HCT116 (cell line): ENCODE measurements around the gene VAV1. TPM values are rescaled to one million over a fixed set of nuclear protein-coding genes. Genes with fewer than 3 reads are reported as not detected.

Source experiments
- ATAC-seq: fragments of 200-7000 bp; cut with Tn5 transposase; 2 replicates; pipeline ENCODE4 v1.9.1; 2020; ENCODE audit warnings: mild to moderate bottlenecking, moderate library complexity
- BruUV-seq: library from RNA; stranded (reverse); fragments of 400-500 nt; replicated peaks from 2 replicates; lab custom pipeline; 2021; lab: Mats Ljungman, UMichigan
- CTCF ChIA-PET: fragments of 300-600 bp; sonication (Branson Sonifier 250); formaldehyde crosslinking; loops from one replicate; lab custom pipeline; 2021; ENCODE audit warnings: antibody characterized with exemption; lab: Charles Lee
- POLR2A ChIA-PET: fragments of 300-600, 350-600 bp; sonication (Branson Sonifier 250); formaldehyde crosslinking; loops from one replicate; lab custom pipeline; 2021; ENCODE audit warnings: antibody characterized with exemption; lab: Charles Lee
- RAD21 ChIA-PET, 2 experiments: fragments of 300-600 bp; sonication (Branson Sonifier 250); formaldehyde crosslinking; loops; one replicate each; lab custom pipeline; 2023; ENCODE audit warnings: low total read pairs in 2 of 2; ENCODE audit not compliant: uncharacterized antibody in 2 of 2, unreplicated experiment in 2 of 2, low non-redundant PET in 1 of 2; lab: Charles Lee
- DNase-seq: peaks from one replicate; pipeline ENCODE4 v3.0.0-alpha.2; 2010; ENCODE audit warnings: low read depth, low spot score
- H2AFZ ChIP-seq: fragments of 200-600 bp; shearing (Covaris generic), sonication (generic); 2 replicates; pipeline ENCODE4 v1.6.1; 2017; ENCODE audit warnings: low read depth, mixed run types, mixed read lengths, antibody characterized with exemption, low read length; ENCODE audit not compliant: poor library complexity, severe bottlenecking
- H3K27ac ChIP-seq: 2 replicates; pipeline ENCODE4 v1.5.1; 2012; ENCODE audit warnings: low read depth, low read length
- H3K27me3 ChIP-seq: fragments of 200-600 bp; sonication (generic); 2 replicates; pipeline ENCODE4 v1.6.1; 2016; ENCODE audit warnings: mixed run types, low read length, mixed read lengths; ENCODE audit not compliant: insufficient read depth
- H3K36me3 ChIP-seq, 2 experiments: fragments of 200-500 bp in 1 of 2; fragments of 200-600 bp in 1 of 2; sonication (Bioruptor generic) in 1 of 2; sonication (generic) in 1 of 2; 2 replicates each; pipeline versions ENCODE4 v1.5.1 to v1.6.1; 2014 to 2016; ENCODE audit warnings: low read length in 2 of 2, inconsistent platforms in 1 of 2, mixed read lengths in 1 of 2, mixed run types in 1 of 2; ENCODE audit not compliant: insufficient read depth in 2 of 2, control insufficient read depth in 1 of 2
- H3K4me1 ChIP-seq, 2 experiments: fragments of 200-600 bp in 1 of 2; sonication (generic) in 1 of 2; 2 replicates each; pipeline versions ENCODE4 v1.5.1 to v1.6.1; 2012 to 2017; ENCODE audit warnings: low read length in 2 of 2, inconsistent platforms in 1 of 2, mild to moderate bottlenecking in 1 of 2, mixed read lengths in 1 of 2, mixed run types in 1 of 2, moderate library complexity in 1 of 2; ENCODE audit not compliant: insufficient read depth in 2 of 2, control insufficient read depth in 1 of 2
- H3K4me2 ChIP-seq: fragments of 200-600 bp; sonication (generic); 2 replicates; pipeline ENCODE4 v1.6.1; 2017; ENCODE audit warnings: mixed run types, low read length, mixed read lengths
- H3K4me3 ChIP-seq, 2 experiments: fragments of 200-600 bp in 1 of 2; sonication (generic) in 1 of 2; replicated peaks in 1 of 2; 2 replicates each; pipeline ENCODE4 v1.5.1; 2011 to 2016; ENCODE audit warnings: low read length in 2 of 2, control low read depth in 1 of 2, low read depth in 1 of 2, mild to moderate bottlenecking in 1 of 2, mixed read lengths in 1 of 2, mixed run types in 1 of 2
- H3K79me2 ChIP-seq: fragments of 200-600 bp; sonication (generic); 2 replicates; pipeline ENCODE4 v1.6.1; 2017; ENCODE audit warnings: mild to moderate bottlenecking, mixed run types, low read length, moderate library complexity, mixed read lengths; ENCODE audit not compliant: insufficient read depth
- H3K9ac ChIP-seq: fragments of 200-600 bp; sonication (generic); 2 replicates; pipeline ENCODE4 v1.6.1; 2016; ENCODE audit warnings: low read length, mixed read lengths
- H3K9me2 ChIP-seq: fragments of 200-600 bp; sonication (generic), shearing (Covaris generic); 2 replicates; pipeline ENCODE4 v1.6.1; 2017; ENCODE audit warnings: mixed run types, mild to moderate bottlenecking, moderate library complexity; ENCODE audit not compliant: insufficient read depth
- H3K9me3 ChIP-seq, 2 experiments: fragments of 200-500 bp in 1 of 2; fragments of 200-600 bp in 1 of 2; sonication (Bioruptor generic) in 1 of 2; sonication (generic) in 1 of 2; 2 replicates each; pipeline ENCODE4 v1.6.1; 2014 to 2017; ENCODE audit warnings: low read length in 2 of 2, mixed read lengths in 2 of 2, inconsistent platforms in 1 of 2, low read depth in 1 of 2, mild to moderate bottlenecking in 1 of 2, mixed run types in 1 of 2, moderate library complexity in 1 of 2; ENCODE audit not compliant: control insufficient read depth in 1 of 2, insufficient read depth in 1 of 2
- H4K20me1 ChIP-seq: fragments of 200-600 bp; sonication (generic), shearing (Covaris generic); 2 replicates; pipeline ENCODE4 v1.6.1; 2017; ENCODE audit warnings: mixed run types, mild to moderate bottlenecking, moderate library complexity; ENCODE audit not compliant: insufficient read depth
- CBX3 ChIP-seq: IDR thresholded peaks from 2 replicates; pipeline ENCODE4 v1.6.1; 2012; ENCODE audit warnings: low read depth
- CEBPB ChIP-seq: IDR thresholded peaks from 2 replicates; pipeline ENCODE4 v1.6.1; 2012; ENCODE audit warnings: low read depth
- MAX ChIP-seq: IDR thresholded peaks from 2 replicates; pipeline ENCODE4 v1.6.1; 2012
- POLR2A ChIP-seq: IDR thresholded peaks from 2 replicates; pipeline ENCODE4 v1.7.0; 2011; ENCODE audit warnings: borderline replicate concordance; ENCODE audit not compliant: insufficient read depth, insufficient read length; ENCODE audit errors: extremely low read depth
- POLR2AphosphoS5 ChIP-seq: IDR thresholded peaks from 2 replicates; pipeline ENCODE4 v1.6.1; 2011; ENCODE audit warnings: mild to moderate bottlenecking, low read depth, low read length, moderate library complexity
- RAD21 ChIP-seq: IDR thresholded peaks from 2 replicates; pipeline ENCODE4 v1.6.1; 2012; ENCODE audit warnings: low read depth, mild to moderate bottlenecking
- SP1 ChIP-seq: IDR thresholded peaks from 2 replicates; pipeline ENCODE4 v1.6.1; 2012; ENCODE audit warnings: low read depth
- SRF ChIP-seq: IDR thresholded peaks from 2 replicates; pipeline ENCODE4 v1.6.1; 2012; ENCODE audit warnings: low read depth
- TCF7L2 ChIP-seq: IDR thresholded peaks from 2 replicates; pipeline ENCODE4 v1.7.0; 2011; ENCODE audit warnings: borderline replicate concordance, inconsistent platforms; ENCODE audit not compliant: insufficient read depth, insufficient read length; ENCODE audit errors: extremely low read depth
- YY1 ChIP-seq: IDR thresholded peaks from 2 replicates; pipeline ENCODE4 v1.6.1; 2011; ENCODE audit warnings: low read length, low read depth, moderate library complexity, mild to moderate bottlenecking; ENCODE audit not compliant: insufficient replicate concordance; ENCODE audit errors: extremely low read depth
- ZBTB33 ChIP-seq: IDR thresholded peaks from 2 replicates; pipeline ENCODE4 v1.6.1; 2011; ENCODE audit warnings: mild to moderate bottlenecking, low read length, moderate library complexity; ENCODE audit not compliant: insufficient replicate concordance; ENCODE audit errors: extremely low read depth
- intact Hi-C: fragments of 100-400 bp; cut with micrococcal nuclease; formaldehyde crosslinking; loops from 2 replicates; pipeline ENCODE4 v1.10.0; 2022
- total RNA-seq: library from RNA; stranded (reverse); gene quantifications from one replicate; pipeline ENCODE4 v1.2.1, GENCODE V29; 2021; ENCODE audit not compliant: unreplicated experiment
- TF ChIP-seq, protein P1 (sequence below): IDR thresholded peaks from 2 replicates; pipeline ENCODE4 v1.6.1; 2012

The VAV1 gene
- total RNA-seq, 1 experiment from 2014 or later = 20.6 TPM

DNA sequence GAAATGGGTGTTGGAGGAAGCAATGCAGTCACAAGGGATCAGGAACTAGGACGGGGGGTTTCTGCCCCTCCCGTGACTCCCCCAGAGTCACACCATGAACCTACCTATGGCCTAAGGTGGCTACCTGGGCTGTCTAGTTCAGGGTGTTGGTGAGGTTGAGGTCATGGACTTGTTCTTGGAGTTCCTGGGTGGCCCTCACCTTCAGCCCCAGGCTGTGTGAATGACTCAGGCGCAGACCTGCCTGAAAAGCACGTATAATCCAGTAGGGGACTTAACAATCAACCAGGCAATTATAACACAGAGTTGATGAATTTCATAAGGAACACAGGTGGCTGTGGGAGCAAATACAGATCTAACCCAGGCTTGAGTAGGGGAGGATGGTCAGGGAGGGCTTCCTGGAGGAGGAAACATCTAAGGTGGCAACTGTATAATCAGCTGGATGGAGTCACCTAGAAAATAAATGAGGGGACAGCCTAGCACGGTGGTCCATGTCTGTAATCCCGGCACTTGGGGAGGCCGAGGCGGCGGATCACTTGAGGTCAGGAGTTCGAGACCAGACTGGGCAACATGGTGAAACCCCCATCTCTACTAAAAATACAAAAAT is 89.3 kb downstream of the VAV1 start:
- H3K9ac ChIP-seq = no peak overlapping the region
- no peak overlapping the region for H3K4me3 ChIP-seq
- no peaks in the 10 kb centered on the region for H3K79me2 ChIP-seq
- H3K9me2 ChIP-seq = no peaks in the 10 kb centered on the region
- intact Hi-C loops = loop anchor here (2.0 to 5.0 kb wide), 4 partner anchors 33 to 735 kb away; partner anchors contain the start of gene SH2D3A
- H3K36me3 ChIP-seq = no peaks in the 10 kb centered on the region
- TF ChIP-seq POLR2A (no peak), SRF (no peak), ZBTB33 (no peak), CBX3 (no peak)
- DNase-seq = no peak
- POLR2A ChIA-PET = interaction anchor here (0.6 to 2.4 kb wide), 2 partner anchors 124 to 454 kb away, joined by 3 to 13 read pairs; partner anchors contain the start of gene GPR108
- H4K20me1 ChIP-seq = no peaks in the 10 kb centered on the region
- H2AFZ ChIP-seq = no peak overlapping the region
- no peak overlapping the region for H3K4me2 ChIP-seq
- H3K9me3 ChIP-seq = no peaks in the 10 kb centered on the region
- peaks cover 0 to 8% of the 10 kb centered on the region in 2 experiments; a peak in 2 of 4 replicates for H3K4me1 ChIP-seq
- no peak for ATAC-seq
- no peaks in the 10 kb centered on the region for H3K27me3 ChIP-seq
- CTCF ChIA-PET = interaction anchor here (0.6 to 4.8 kb wide), 11 partner anchors 21 to 736 kb away, joined by 3 to 91 read pairs (median 3); partner anchors contain the start of gene GPR108
- RAD21 ChIA-PET = interaction anchor here in 1 of 2 experiments (0.9 kb wide), 1 partner anchor 124 kb away, joined by 5 read pairs; the partner anchor contains the start of gene GPR108
- no TSS peak for BruUV-seq
- no peak overlapping the region for H3K27ac ChIP-seq

GRCh38 chr19:6862673-6863078 is 90.2 kb downstream of the VAV1 start:
- Histone ChIP-seq H3K36me3 (no peaks in the 10 kb centered on the region), H3K4me3 (peak overlapping the region; percentile 28 to 32), H3K9me3 (no peaks in the 10 kb centered on the region), H3K9me2 (no peaks in the 10 kb centered on the region), H4K20me1 (no peaks in the 10 kb centered on the region), H3K79me2 (no peaks in the 10 kb centered on the region), H3K4me1 (peaks cover 0 to 8% of the 10 kb centered on the region in 2 experiments; a peak in 2 of 4 replicates), H3K4me2 (peak overlapping the region; percentile 62), H3K27ac (no peak overlapping the region), H3K27me3 (no peaks in the 10 kb centered on the region), H2AFZ (peak overlapping the region; percentile 80), H3K9ac (no peak overlapping the region)
- ATAC-seq (peak; percentile 83), DNase-seq (peak; percentile 81)
- no TSS peak for BruUV-seq
- POLR2A ChIA-PET = interaction anchor here (0.6 to 2.4 kb wide), 4 partner anchors 11 to 455 kb away, joined by 3 to 13 read pairs (median 4); partner anchors contain the start of genes GPR108 and TNFSF9
- CTCF ChIA-PET = interaction anchor here (0.6 to 4.8 kb wide), 17 partner anchors 10 to 737 kb away, joined by 3 to 91 read pairs (median 4); partner anchors contain the start of gene GPR108
- RAD21 ChIA-PET = interaction anchor here in 1 of 2 experiments (0.9 kb wide), 1 partner anchor 125 kb away, joined by 5 read pairs; the partner anchor contains the start of gene GPR108
- intact Hi-C loops = loop anchor here (1.0 to 5.0 kb wide), 8 partner anchors 34 to 736 kb away; partner anchors contain the start of gene SH2D3A
- TF ChIP-seq MAX (peak; percentile 48; the same call in 1 of the 2 replicates), POLR2AphosphoS5 (peak; percentile 51), ZBTB33 (no peak), CBX3 (no peak), RAD21 (peak; percentile 99), TCF7L2 (peak; percentile 83), CEBPB (0 out of 2 replicates have a peak, but pooled peaks have one; percentile 25), YY1 (peak; percentile 63), SP1 (no peak)
- TF ChIP-seq, protein P1, sequence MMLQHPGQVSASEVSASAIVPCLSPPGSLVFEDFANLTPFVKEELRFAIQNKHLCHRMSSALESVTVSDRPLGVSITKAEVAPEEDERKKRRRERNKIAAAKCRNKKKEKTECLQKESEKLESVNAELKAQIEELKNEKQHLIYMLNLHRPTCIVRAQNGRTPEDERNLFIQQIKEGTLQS = no peak
